HL-60 (cell line): Measurements from ENCODE around the gene ETV6.

Experiments used
- CTCF ChIP-seq: IDR thresholded peaks from one replicate; pipeline ENCODE4 v1.5.1; 2011; ENCODE audit warnings: low read length, control low read depth, inconsistent platforms; ENCODE audit not compliant: insufficient read depth
- POLR2AphosphoS5 ChIP-seq: IDR thresholded peaks from 2 replicates; pipeline ENCODE4 v1.6.1; 2012; ENCODE audit warnings: low read depth

GRCh38 chr12:11773889-11774677 is 124.6 kb downstream of the ETV6 start:
- TF ChIP-seq CTCF (no peak), POLR2AphosphoS5 (peak; percentile 99)
